Endothelial cell of umbilical vein (primary cell): ENCODE data around the gene ZNF280C. TPM values are rescaled to one million over a fixed set of nuclear protein-coding genes. Genes with fewer than 3 reads are reported as not detected.

Experiments
- BruUV-seq: library from RNA; stranded (reverse); fragments of 400-500 nt; replicated peaks from 2 replicates; lab custom pipeline; 2021; lab: Mats Ljungman, UMichigan
- CTCF ChIA-PET: fragments of 300-600, 350-600 bp; sonication (Branson Sonifier 250); formaldehyde crosslinking; loops from one replicate; lab custom pipeline; 2021; ENCODE audit warnings: antibody characterized with exemption, inconsistent platforms; lab: Charles Lee
- POLR2A ChIA-PET: fragments of 300-600, 350-600 bp; sonication (Branson Sonifier 250); formaldehyde crosslinking; loops from one replicate; lab custom pipeline; 2021; ENCODE audit warnings: antibody characterized with exemption, inconsistent platforms; lab: Charles Lee
- DNase-seq: peaks from one replicate; pipeline ENCODE4 v3.0.0-alpha.2; 2011; ENCODE audit warnings: low read depth, low spot score
- FAIRE-seq: peaks from 2 replicates; lab custom pipeline; 2011; peaks lifted over from hg19 to GRCh38; lab: Jason Lieb, UNC
- H2AFZ ChIP-seq: 2 replicates; pipeline ENCODE4 v1.6.0; 2012; ENCODE audit warnings: low read depth, low read length, control low read depth, inconsistent platforms
- H3K27ac ChIP-seq: 2 replicates; pipeline ENCODE4 v1.5.1; 2011; ENCODE audit warnings: low read depth, mild to moderate bottlenecking, control low read depth, low read length, moderate library complexity; ENCODE audit not compliant: insufficient read depth
- H3K27me3 ChIP-seq, 2 experiments: 2 replicates each; pipeline versions ENCODE4 v1.6.0 to v1.6.1; 2011; ENCODE audit warnings: low read length in 2 of 2, mixed read lengths in 1 of 2; ENCODE audit not compliant: control insufficient read depth in 2 of 2, insufficient read depth in 2 of 2
- H3K36me3 ChIP-seq, 2 experiments: 2 replicates in 1 of 2; 3 replicates in 1 of 2; pipeline ENCODE4 v1.5.1; 2011; ENCODE audit warnings: low read length in 2 of 2, mild to moderate bottlenecking in 1 of 2, moderate library complexity in 1 of 2; ENCODE audit not compliant: control insufficient read depth in 2 of 2, insufficient read depth in 2 of 2; ENCODE audit errors: extremely low read depth in 1 of 2
- H3K4me1 ChIP-seq: 3 replicates; pipeline ENCODE4 v1.5.1; 2011; ENCODE audit warnings: mild to moderate bottlenecking, low read length; ENCODE audit not compliant: control insufficient read depth, insufficient read depth; ENCODE audit errors: extremely low read depth
- H3K4me2 ChIP-seq: 2 replicates; pipeline ENCODE4 v1.6.1; 2011; ENCODE audit warnings: low read length, control low read depth, mixed read lengths; ENCODE audit not compliant: insufficient read depth
- H3K4me3 ChIP-seq, 3 experiments: fragments of 200-600 bp in 1 of 3; sonication (generic), shearing (Covaris generic) in 1 of 3; replicated peaks in 1 of 3; 2 replicates each; pipeline ENCODE4 v1.5.1; 2011 to 2016; ENCODE audit warnings: control low read depth in 3 of 3, low read length in 3 of 3, mild to moderate bottlenecking in 2 of 3, inconsistent platforms in 1 of 3, low read depth in 1 of 3, moderate library complexity in 1 of 3; ENCODE audit not compliant: insufficient read depth in 1 of 3
- H3K79me2 ChIP-seq: 2 replicates; pipeline ENCODE4 v1.6.0; 2012; ENCODE audit warnings: low read length, inconsistent platforms; ENCODE audit not compliant: control insufficient read depth, insufficient read depth
- H3K9ac ChIP-seq: replicated peaks from 2 replicates; pipeline ENCODE3; 2011; ENCODE audit warnings: low read length, control low read depth; ENCODE audit not compliant: insufficient read depth; ENCODE audit errors: extremely low read depth
- H3K9me1 ChIP-seq: replicated peaks from 3 replicates; pipeline ENCODE4 v1.6.0; 2011; ENCODE audit warnings: mild to moderate bottlenecking, low read length; ENCODE audit not compliant: control insufficient read depth, insufficient read depth; ENCODE audit errors: extremely low read depth
- H3K9me3 ChIP-seq: replicated peaks from 2 replicates; pipeline ENCODE4 v1.5.1; 2012; ENCODE audit warnings: low read length, inconsistent platforms; ENCODE audit not compliant: control insufficient read depth, insufficient read depth
- H4K20me1 ChIP-seq: replicated peaks from 2 replicates; pipeline ENCODE3; 2011; ENCODE audit warnings: mild to moderate bottlenecking, low read length; ENCODE audit not compliant: control insufficient read depth, insufficient read depth; ENCODE audit errors: extremely low read depth
- EZH2 ChIP-seq: IDR thresholded peaks from 2 replicates; pipeline ENCODE4 v1.6.1; 2012; ENCODE audit warnings: borderline replicate concordance, low read depth, mild to moderate bottlenecking, moderate library complexity, low read length, inconsistent platforms; ENCODE audit not compliant: severe bottlenecking
- FOS ChIP-seq: IDR thresholded peaks from 2 replicates; pipeline ENCODE4 v1.6.1; 2011; ENCODE audit warnings: mild to moderate bottlenecking, low read length, moderate library complexity, borderline replicate concordance; ENCODE audit not compliant: insufficient read depth
- GATA2 ChIP-seq: IDR thresholded peaks from 2 replicates; pipeline ENCODE4 v1.7.0; 2011; ENCODE audit warnings: low read depth, mild to moderate bottlenecking, moderate library complexity, mixed read lengths, low read length; ENCODE audit not compliant: insufficient read length, insufficient read depth
- JUN ChIP-seq: IDR thresholded peaks from 2 replicates; pipeline ENCODE4 v1.6.1; 2011; ENCODE audit warnings: borderline replicate concordance, low read depth; ENCODE audit not compliant: insufficient read length, insufficient read depth
- MYC ChIP-seq: IDR thresholded peaks from one replicate; pipeline ENCODE4 v1.6.1; 2011; ENCODE audit warnings: mild to moderate bottlenecking, low read depth, low read length
- POLR2A ChIP-seq: IDR thresholded peaks from 2 replicates; pipeline ENCODE4 v1.6.1; 2012; ENCODE audit warnings: low read depth, mild to moderate bottlenecking, control low read depth, low read length
- POLR2AphosphoS5 ChIP-seq: IDR thresholded peaks from 2 replicates; pipeline ENCODE4 v1.6.1; 2012; ENCODE audit warnings: low read depth, mild to moderate bottlenecking, control low read depth, low read length, moderate library complexity; ENCODE audit not compliant: insufficient read depth
- dilution Hi-C: fragments of 300-500 bp; cut with MboI; formaldehyde crosslinking; loops from one replicate; pipeline ENCODE4 v1.15.0; 2019; ENCODE audit warnings: low sequenced_read_pairs; ENCODE audit not compliant: extremely low pct_ligation_motif_present
- intact Hi-C: fragments of 100-400 bp; cut with micrococcal nuclease; formaldehyde crosslinking; loops from one replicate; pipeline ENCODE4 v1.10.0; 2022
- polyA plus RNA-seq, 4 experiments: library from polyadenylated mRNA; depleted of rRNA in 3 of 4; stranded (reverse) in 3 of 4; unstranded in 1 of 4; fragments of >200 nt; gene quantifications; 2 replicates each; pipeline versions ENCODE4 v1.2.1 to v1.2.3, GENCODE V29; 2011 to 2012; ENCODE audit warnings: missing spikeins in 1 of 4
- total RNA-seq: library from RNA; stranded (reverse); gene quantifications from 2 replicates; pipeline ENCODE4 v1.2.3, GENCODE V29; 2021
- TF ChIP-seq, protein P1 (sequence below), 2 donors: IDR thresholded peaks; 1 replicate in 1 of 2; 2 replicates in 1 of 2; pipeline ENCODE4 v1.5.1; 2011; ENCODE audit warnings: low read length in 2 of 2, mild to moderate bottlenecking in 2 of 2, moderate library complexity in 2 of 2, control low read depth in 1 of 2, inconsistent platforms in 1 of 2, low read depth in 1 of 2; ENCODE audit not compliant: insufficient read depth in 1 of 2; ENCODE audit errors: extremely low read depth in 1 of 2
- TF ChIP-seq, protein P2 (sequence below): IDR thresholded peaks from 2 replicates; pipeline ENCODE4 v1.6.1; 2011; ENCODE audit not compliant: insufficient read depth, insufficient read length

ZNF280C gene
- total and polyA plus RNA-seq, 2 donors (not counting 3 experiments of a cell fraction or from before 2014, with no cell fraction given) = 3.2 to 7.7 TPM

DNA sequence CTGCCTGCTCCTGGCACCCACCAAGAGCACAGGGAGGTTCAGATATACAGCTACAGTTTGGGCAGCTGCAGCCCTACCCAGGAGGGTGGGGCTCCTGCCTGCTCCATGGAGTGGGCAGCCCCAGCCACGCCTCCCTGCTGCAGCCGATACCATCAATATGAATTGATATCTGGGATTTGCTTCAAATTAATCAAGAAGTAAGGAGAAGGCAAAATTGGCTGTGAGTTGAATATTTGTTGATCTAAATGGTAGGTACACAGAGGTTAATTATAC is 31.2 kb upstream of the ZNF280C start:
- Histone ChIP-seq H2AFZ (no peak overlapping the region), H3K27me3 (no peaks in the 10 kb centered on the region), H3K4me3 (no peak overlapping the region), H3K9me3 (no peaks in the 10 kb centered on the region), H3K36me3 (no peaks in the 10 kb centered on the region), H3K79me2 (no peaks in the 10 kb centered on the region), H3K27ac (no peak overlapping the region), H3K4me1 (no peaks in the 10 kb centered on the region), H3K9me1 (no peaks in the 10 kb centered on the region), H4K20me1 (no peaks in the 10 kb centered on the region), H3K4me2 (no peak overlapping the region), H3K9ac (no peak overlapping the region)
- DNase-seq = no peak
- no peak for TF ChIP-seq MYC
- no peak for TF ChIP-seq EZH2
- TF ChIP-seq JUN = no peak
- no peak for TF ChIP-seq FOS
- no peak for TF ChIP-seq GATA2
- no peak for TF ChIP-seq POLR2AphosphoS5
- ChIA-PET CTCF (no interaction called here), POLR2A (no interaction called here)
- dilution Hi-C loops = no loop called here
- no TSS peak for BruUV-seq
- intact Hi-C loops = no loop called here
- no peak for FAIRE-seq

DNA sequence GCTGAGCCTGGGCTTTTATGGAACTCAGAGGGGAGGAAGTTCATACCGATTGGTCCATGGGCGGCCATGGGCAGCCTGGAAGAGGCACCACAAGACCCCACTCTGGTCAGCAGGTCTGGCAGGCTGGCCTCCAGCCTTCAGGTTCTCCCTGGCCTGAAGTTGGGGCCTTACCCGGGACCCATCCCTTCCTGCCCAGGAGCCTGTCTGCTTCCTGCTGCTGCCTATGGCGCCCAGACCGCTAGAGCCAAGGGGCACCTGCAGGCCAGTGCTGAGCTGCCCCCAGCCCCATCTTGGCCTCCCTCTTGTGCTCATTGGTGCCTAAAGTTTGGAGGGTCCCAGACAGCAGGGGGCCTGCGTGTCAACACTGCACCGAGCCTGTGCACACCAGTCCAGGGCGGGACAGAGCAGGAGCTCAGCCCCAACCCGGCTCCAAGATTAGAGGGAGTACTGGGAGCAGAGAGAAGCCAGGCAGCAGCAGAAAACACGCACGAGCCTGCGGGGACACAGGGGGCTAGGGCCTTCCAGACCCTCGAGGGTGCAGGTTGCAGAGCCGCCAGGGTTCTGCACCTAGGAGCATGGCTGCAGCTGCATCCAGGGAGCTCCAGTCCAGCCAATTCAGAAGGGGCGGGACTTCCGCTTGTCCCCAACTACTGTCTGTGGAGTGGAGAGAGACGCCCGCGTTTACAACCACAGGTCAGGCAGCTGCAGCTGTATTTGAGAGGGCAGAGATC is 30.7 kb upstream of the ZNF280C start:
- dilution Hi-C loops (no loop called here), intact Hi-C loops (no loop called here)
- H3K9me1 ChIP-seq = no peaks in the 10 kb centered on the region
- no peaks in the 10 kb centered on the region for H3K36me3 ChIP-seq
- no peak overlapping the region for H3K9ac ChIP-seq
- ChIA-PET CTCF (no interaction called here), POLR2A (no interaction called here)
- H3K27me3 ChIP-seq = no peaks in the 10 kb centered on the region
- no peaks in the 10 kb centered on the region for H4K20me1 ChIP-seq
- H3K27ac ChIP-seq = no peak overlapping the region
- DNase-seq = no peak
- no peaks in the 10 kb centered on the region for H3K79me2 ChIP-seq
- H3K9me3 ChIP-seq = no peaks in the 10 kb centered on the region
- no TSS peak for BruUV-seq
- no peak overlapping the region for H3K4me3 ChIP-seq
- H2AFZ ChIP-seq = no peak overlapping the region
- no peaks in the 10 kb centered on the region for H3K4me1 ChIP-seq
- H3K4me2 ChIP-seq = no peak overlapping the region
- TF ChIP-seq JUN = no peak
- TF ChIP-seq FOS = no peak
- TF ChIP-seq POLR2AphosphoS5 = no peak
- TF ChIP-seq POLR2A = no peak
- TF ChIP-seq, protein P1, sequence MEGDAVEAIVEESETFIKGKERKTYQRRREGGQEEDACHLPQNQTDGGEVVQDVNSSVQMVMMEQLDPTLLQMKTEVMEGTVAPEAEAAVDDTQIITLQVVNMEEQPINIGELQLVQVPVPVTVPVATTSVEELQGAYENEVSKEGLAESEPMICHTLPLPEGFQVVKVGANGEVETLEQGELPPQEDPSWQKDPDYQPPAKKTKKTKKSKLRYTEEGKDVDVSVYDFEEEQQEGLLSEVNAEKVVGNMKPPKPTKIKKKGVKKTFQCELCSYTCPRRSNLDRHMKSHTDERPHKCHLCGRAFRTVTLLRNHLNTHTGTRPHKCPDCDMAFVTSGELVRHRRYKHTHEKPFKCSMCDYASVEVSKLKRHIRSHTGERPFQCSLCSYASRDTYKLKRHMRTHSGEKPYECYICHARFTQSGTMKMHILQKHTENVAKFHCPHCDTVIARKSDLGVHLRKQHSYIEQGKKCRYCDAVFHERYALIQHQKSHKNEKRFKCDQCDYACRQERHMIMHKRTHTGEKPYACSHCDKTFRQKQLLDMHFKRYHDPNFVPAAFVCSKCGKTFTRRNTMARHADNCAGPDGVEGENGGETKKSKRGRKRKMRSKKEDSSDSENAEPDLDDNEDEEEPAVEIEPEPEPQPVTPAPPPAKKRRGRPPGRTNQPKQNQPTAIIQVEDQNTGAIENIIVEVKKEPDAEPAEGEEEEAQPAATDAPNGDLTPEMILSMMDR (IDR thresholded peaks at IDR 0.05; ENCODE audit: extremely low read depth in 1 of 2, insufficient read depth in 1 of 2, low read depth in 1 of 2, low read length in 2 of 2) = no peak
- TF ChIP-seq GATA2 = no peak
- TF ChIP-seq MYC = no peak
- TF ChIP-seq, protein P2, sequence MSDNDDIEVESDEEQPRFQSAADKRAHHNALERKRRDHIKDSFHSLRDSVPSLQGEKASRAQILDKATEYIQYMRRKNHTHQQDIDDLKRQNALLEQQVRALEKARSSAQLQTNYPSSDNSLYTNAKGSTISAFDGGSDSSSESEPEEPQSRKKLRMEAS = no peak
- TF ChIP-seq EZH2 = no peak
- no peak for FAIRE-seq
